ENCODE data around the gene TAAR5.
"Not testable (repeated sequence)": the region's sequence is repeated elsewhere in the genome, so short reads cannot be mapped to it uniquely, and the experiment has no call there.

The TAAR5 gene

GRCh38 chr6:132589454-132589853 is at the start of gene TAAR5:
TSS of gene TAAR5 (minus strand) at chr6:132589741. CDS start at chr6:132589686, 55 bp downstream.
- DNase-seq (ENCODE audit: low read depth): no peak
- H3K4me3 ChIP-seq (ENCODE audit: low read depth, low read length): no peak within 1 kb of the TSS
- TF ChIP-seq CTCF (IDR thresholded peaks at IDR 0.05; ENCODE audit: low read depth, low read length) (no peak), POLR2A (IDR thresholded peaks at IDR 0.05; ENCODE audit: extremely low read depth, insufficient read length) (no peak), MYC (IDR thresholded peaks at IDR 0.05; ENCODE audit: low read depth, low read length) (no peak), MAX (IDR thresholded peaks at IDR 0.05; ENCODE audit: low read depth, low read length) (no peak)

- H3K4me3 ChIP-seq (ENCODE audit: low read depth, low read length); DNase-seq (ENCODE audit: low read depth): not testable (repeated sequence)
Observed at GRCh38 chr6:132637135-132637534, 47.6 kb upstream of the TAAR5 start.

- not testable (repeated sequence) for DNase-seq (ENCODE audit: low read depth); H3K4me3 ChIP-seq (ENCODE audit: low read depth, low read length)
Observed at GRCh38 chr6:132635906-132636305, 46.4 kb upstream of the TAAR5 start.

GRCh38 chr6:132635288-132635687 is 45.7 kb upstream of the TAAR5 start:
- H3K4me3 ChIP-seq (ENCODE audit: low read depth, low read length); DNase-seq (ENCODE audit: low read depth): not testable (repeated sequence)

GRCh38 chr6:132634796-132635195 is 45.3 kb upstream of the TAAR5 start:
- no peak for TF ChIP-seq MYC (IDR thresholded peaks at IDR 0.05; ENCODE audit: low read depth, low read length)
- DNase-seq (ENCODE audit: low read depth): no peak
- no peak overlapping the region for H3K4me3 ChIP-seq (ENCODE audit: low read depth, low read length)

- DNase-seq (ENCODE audit: low read depth): no peak
- no peak for TF ChIP-seq CTCF (IDR thresholded peaks at IDR 0.05; ENCODE audit: low read depth, low read length)
- no peak for TF ChIP-seq MYC (IDR thresholded peaks at IDR 0.05; ENCODE audit: low read depth, low read length)
- TF ChIP-seq MAX (IDR thresholded peaks at IDR 0.05; ENCODE audit: low read depth, low read length): no peak
- no peak for TF ChIP-seq POLR2A (IDR thresholded peaks at IDR 0.05; ENCODE audit: extremely low read depth, insufficient read length)
- H3K4me3 ChIP-seq (ENCODE audit: low read depth, low read length): no peak overlapping the region
Observed at GRCh38 chr6:132633362-132633761, 43.8 kb upstream of the TAAR5 start.

GRCh38 chr6:132624175-132624574 is 34.6 kb upstream of the TAAR5 start, which contains the start of gene TAAR2:
TSS of gene TAAR2 (minus strand) at chr6:132624275. CDS start at chr6:132624275, 0 bp downstream.
- H3K4me3 ChIP-seq (ENCODE audit: low read depth, low read length): no peak within 1 kb of the TSS
- TF ChIP-seq CTCF (IDR thresholded peaks at IDR 0.05; ENCODE audit: low read depth, low read length) (no peak), POLR2A (IDR thresholded peaks at IDR 0.05; ENCODE audit: extremely low read depth, insufficient read length) (no peak), MYC (IDR thresholded peaks at IDR 0.05; ENCODE audit: low read depth, low read length) (no peak), MAX (IDR thresholded peaks at IDR 0.05; ENCODE audit: low read depth, low read length) (no peak)
- no peak for DNase-seq (ENCODE audit: low read depth)

GRCh38 chr6:132623106-132623845 is 33.7 kb upstream of the TAAR5 start:
- TF ChIP-seq POLR2A (IDR thresholded peaks at IDR 0.05; ENCODE audit: extremely low read depth, insufficient read length): no peak
- no peak for TF ChIP-seq CTCF (IDR thresholded peaks at IDR 0.05; ENCODE audit: low read depth, low read length)
- no peak for TF ChIP-seq MYC (IDR thresholded peaks at IDR 0.05; ENCODE audit: low read depth, low read length)
- TF ChIP-seq MAX (IDR thresholded peaks at IDR 0.05; ENCODE audit: low read depth, low read length): no peak
- no peak overlapping the region for H3K4me3 ChIP-seq (ENCODE audit: low read depth, low read length)
- no peak for DNase-seq (ENCODE audit: low read depth)
